ENCODE results near the gene HSP90AB1. TPM values are rescaled to one million over a fixed set of nuclear protein-coding genes. Genes with fewer than 3 reads are reported as not detected.

Gene HSP90AB1
- total RNA-seq, 1 experiment from 2014 or later = 1,280 TPM

- ATAC-seq = no peak
- BruUV-seq (replicated peaks) = no TSS peak
- Histone ChIP-seq H3K4me2 (ENCODE audit: low read length) (no peak overlapping the region), H3K36me3 (ENCODE audit: low read depth, low read length) (no peaks in the 10 kb centered on the region), H3K9ac (ENCODE audit: low read length) (no peak overlapping the region), H3F3A (ENCODE audit: low read length, unreplicated experiment) (no peaks in the 10 kb centered on the region), H3K9me3 (ENCODE audit: low read length) (no peaks in the 10 kb centered on the region), H3K79me2 (ENCODE audit: low read length) (no peaks in the 10 kb centered on the region), H3K4me1 (ENCODE audit: insufficient read depth, low read length) (no peaks in the 10 kb centered on the region), H3K9me2 (replicated peaks; ENCODE audit: low read length) (no peaks in the 10 kb centered on the region), H2AFZ (ENCODE audit: low read length) (no peak overlapping the region), H4K20me1 (ENCODE audit: low read length) (no peaks in the 10 kb centered on the region), H3K27ac (ENCODE audit: low read length) (no peak overlapping the region), H3K27me3 (ENCODE audit: low read length) (peaks cover 48% of the 10 kb centered on the region), H3K4me3 (ENCODE audit: low read length) (no peak overlapping the region)
- no peak for DNase-seq
- intact Hi-C loops (cut with micrococcal nuclease) = no loop called here
- CTCF ChIA-PET = no interaction called here
- no peak for TF ChIP-seq EZH2 (IDR thresholded peaks at IDR 0.05; ENCODE audit: low read length, unreplicated experiment)
- no peak for TF ChIP-seq CTCF (conservative IDR thresholded peaks at IDR 0.05; ENCODE audit: low read depth, low read length)
- no peak for TF ChIP-seq EZH2phosphoT487 (IDR thresholded peaks at IDR 0.05; ENCODE audit: borderline replicate concordance, low read length)
- POLR2A ChIA-PET (ENCODE audit: unreplicated experiment) = no interaction called here
Measured at GRCh38 chr6:44294832-44295791, 48.2 kb downstream of the HSP90AB1 start.

GRCh38 chr6:44297063-44298038 lies 50.5 kb downstream of the HSP90AB1 start:
- H3K27ac ChIP-seq (ENCODE audit: low read length) = no peak overlapping the region
- no peaks in the 10 kb centered on the region for H3F3A ChIP-seq (ENCODE audit: low read length, unreplicated experiment)
- CTCF ChIA-PET = interaction anchor here (0.6 kb wide), 1 partner anchor 60 kb away, joined by 3 read pairs; no protein-coding TSS in a partner anchor
- DNase-seq = peak; percentile 16
- H3K9me3 ChIP-seq (ENCODE audit: low read length) = no peaks in the 10 kb centered on the region
- POLR2A ChIA-PET (ENCODE audit: unreplicated experiment) = interaction anchor here (0.6 kb wide), 1 partner anchor 140 kb away, joined by 3 read pairs; no protein-coding TSS in a partner anchor
- intact Hi-C loops (cut with micrococcal nuclease) = no loop called here
- H3K9me2 ChIP-seq (replicated peaks; ENCODE audit: low read length) = no peaks in the 10 kb centered on the region
- H3K36me3 ChIP-seq (ENCODE audit: low read depth, low read length) = peaks cover 9% of the 10 kb centered on the region; the same call in 1 of the 2 replicates
- ATAC-seq = peak; percentile 58
- TF ChIP-seq EZH2 (IDR thresholded peaks at IDR 0.05; ENCODE audit: low read length, unreplicated experiment) (peak; percentile 52), CTCF (conservative IDR thresholded peaks at IDR 0.05; ENCODE audit: low read depth, low read length) (no peak), EZH2phosphoT487 (IDR thresholded peaks at IDR 0.05; ENCODE audit: borderline replicate concordance, low read length) (peak; percentile 36; the same call in 1 of the 2 replicates)
- peaks cover 29% of the 10 kb centered on the region for H3K27me3 ChIP-seq (ENCODE audit: low read length)
- H3K79me2 ChIP-seq (ENCODE audit: low read length) = no peaks in the 10 kb centered on the region
- H2AFZ ChIP-seq (ENCODE audit: low read length) = no peak overlapping the region
- peak overlapping the region; percentile 50; the same call in 1 of the 2 replicates for H3K4me3 ChIP-seq (ENCODE audit: low read length)
- H3K4me1 ChIP-seq (ENCODE audit: insufficient read depth, low read length) = no peaks in the 10 kb centered on the region
- BruUV-seq (replicated peaks) = no TSS peak
- H4K20me1 ChIP-seq (ENCODE audit: low read length) = no peaks in the 10 kb centered on the region
- H3K4me2 ChIP-seq (ENCODE audit: low read length) = peak overlapping the region; percentile 73
- H3K9ac ChIP-seq (ENCODE audit: low read length) = no peak overlapping the region

All from PC-3 (cell line).